B cell (primary cell): Measurements from ENCODE around the gene MRPL36. TPM values are rescaled to one million over a fixed set of nuclear protein-coding genes. Genes with fewer than 3 reads are reported as not detected.

Experiments
- ATAC-seq: fragments of 200-7000 bp; cut with Tn5 transposase; one replicate; pipeline ENCODE4 v1.10.0; 2021; ENCODE audit warnings: low read depth, mild to moderate bottlenecking, moderate number of reproducible peaks, moderate library complexity
- CTCF ChIA-PET: fragments of 350-600 bp; sonication (Branson Sonifier 250); formaldehyde crosslinking; loops from one replicate; lab custom pipeline; 2021; ENCODE audit warnings: antibody characterized with exemption, inconsistent platforms; lab: Charles Lee
- POLR2A ChIA-PET: fragments of 350-600 bp; sonication (Branson Sonifier 250); formaldehyde crosslinking; loops from one replicate; lab custom pipeline; 2021; ENCODE audit warnings: antibody characterized with exemption; lab: Charles Lee
- DNase-seq: peaks from one replicate; pipeline ENCODE4 v3.0.0; 2013
- H2AFZ ChIP-seq: 2 replicates; pipeline ENCODE4 v1.6.1; 2012; ENCODE audit warnings: mild to moderate bottlenecking, low read depth, low read length; ENCODE audit not compliant: insufficient read depth, poor library complexity, severe bottlenecking
- H3K27ac ChIP-seq, 2 donors: 1 replicate in 1 of 2; 2 replicates in 1 of 2; pipeline ENCODE4 v1.5.1; 2012 to 2013; ENCODE audit warnings: low read length in 2 of 2, mild to moderate bottlenecking in 2 of 2, moderate library complexity in 1 of 2
- H3K27me3 ChIP-seq, 4 experiments: fragments of 200-600 bp in 1 of 4; sonication (generic) in 1 of 4; replicated peaks in 1 of 4; 1 replicate in 2 of 4; 2 replicates in 2 of 4; pipeline versions ENCODE4 v1.6.1 to v1.7.0; 2013 to 2016; ENCODE audit warnings: low read length in 3 of 4, mild to moderate bottlenecking in 2 of 4, mixed read lengths in 1 of 4, moderate library complexity in 1 of 4; ENCODE audit not compliant: insufficient read depth in 4 of 4, control insufficient read depth in 3 of 4; ENCODE audit errors: control extremely low read depth in 1 of 4
- H3K36me3 ChIP-seq, 2 experiments: replicated peaks in 1 of 2; 1 replicate in 1 of 2; 2 replicates in 1 of 2; pipeline versions ENCODE4 v1.6.1 to v1.7.1; 2013; ENCODE audit warnings: low read length in 1 of 2; ENCODE audit not compliant: insufficient read depth in 2 of 2, control insufficient read depth in 1 of 2; ENCODE audit errors: control extremely low read depth in 1 of 2, extremely low read depth in 1 of 2
- H3K4me1 ChIP-seq, 2 donors: fragments of 200-600 bp in 1 of 2; sonication (generic) in 1 of 2; 1 replicate in 1 of 2; 2 replicates in 1 of 2; pipeline versions ENCODE4 v1.5.1 to v1.6.1; 2013 to 2017; ENCODE audit warnings: low read length in 2 of 2; ENCODE audit not compliant: control insufficient read depth in 2 of 2, insufficient read depth in 2 of 2
- H3K4me2 ChIP-seq: replicated peaks from 2 replicates; pipeline ENCODE3; 2012; ENCODE audit warnings: mild to moderate bottlenecking, low read depth, low read length; ENCODE audit not compliant: poor library complexity, severe bottlenecking
- H3K4me3 ChIP-seq, 5 experiments: fragments of 200-600 bp in 1 of 5; sonication (generic) in 1 of 5; 1 replicate in 3 of 5; 2 replicates in 2 of 5; pipeline versions ENCODE4 v1.5.1 to v1.7.0; 2011 to 2016; ENCODE audit warnings: low read length in 4 of 5, mild to moderate bottlenecking in 4 of 5, low read depth in 2 of 5, control low read depth in 1 of 5, moderate library complexity in 1 of 5; ENCODE audit not compliant: insufficient read depth in 1 of 5; ENCODE audit errors: control extremely low read depth in 1 of 5, extremely low read depth in 1 of 5
- H3K79me2 ChIP-seq: fragments of 200-600 bp; sonication (generic); one replicate; pipeline ENCODE4 v1.6.0; 2016; ENCODE audit warnings: low read length; ENCODE audit not compliant: control insufficient read depth, insufficient read depth
- H3K9ac ChIP-seq: fragments of 200-600 bp; sonication (generic); 2 replicates; pipeline ENCODE4 v1.6.1; 2017; ENCODE audit warnings: mild to moderate bottlenecking, low read length, moderate library complexity
- H3K9me3 ChIP-seq, 3 donors: one replicate each; pipeline versions ENCODE4 v1.6.1 to v1.7.1; 2013; ENCODE audit warnings: low read length in 2 of 3; ENCODE audit not compliant: control insufficient read depth in 2 of 3, insufficient read depth in 1 of 3; ENCODE audit errors: control extremely low read depth in 1 of 3
- H4K20me1 ChIP-seq: 2 replicates; pipeline ENCODE4 v1.6.0; 2012; ENCODE audit warnings: mild to moderate bottlenecking, low read length; ENCODE audit not compliant: insufficient read depth, control insufficient read depth, poor library complexity, severe bottlenecking
- H3K27ac Mint-ChIP-seq: one replicate; pipeline ENCODE4 v1.8.0; 2021; ENCODE audit warnings: mixed read lengths
- H3K27me3 Mint-ChIP-seq: one replicate; pipeline ENCODE4 v1.8.0; 2021; ENCODE audit warnings: mixed read lengths
- H3K4me1 Mint-ChIP-seq: one replicate; pipeline ENCODE4 v1.8.0; 2021; ENCODE audit warnings: mixed read lengths
- H3K4me3 Mint-ChIP-seq: one replicate; pipeline ENCODE4 v1.8.0; 2021; ENCODE audit warnings: mixed read lengths
- H3K9me3 Mint-ChIP-seq: one replicate; pipeline ENCODE4 v1.8.0; 2022; ENCODE audit warnings: mixed read lengths; ENCODE audit not compliant: insufficient read depth
- CTCF ChIP-seq: fragments of 200-600 bp; IDR thresholded peaks from one replicate; pipeline ENCODE4 v1.8.0; 2022; ENCODE audit warnings: antibody characterized with exemption, mild to moderate bottlenecking
- EZH2 ChIP-seq: IDR thresholded peaks from 2 replicates; pipeline ENCODE4 v1.6.1; 2012; ENCODE audit warnings: borderline replicate concordance, low read depth, mild to moderate bottlenecking, moderate library complexity, low read length; ENCODE audit not compliant: insufficient read depth, poor library complexity, severe bottlenecking
- WGBS: methylation state at CpG from one replicate; pipeline ENCODE4 v1.1.5; 2013; ENCODE audit warnings: missing lambda C conversion rate; ENCODE audit not compliant: insufficient coverage; 5-methylcytosine and 5-hydroxymethylcytosine counted together
- intact Hi-C: fragments of 100-400 bp; cut with micrococcal nuclease; formaldehyde crosslinking; loops from one replicate; pipeline ENCODE4 v1.10.0; 2022
- polyA plus RNA-seq: library from polyadenylated mRNA; depleted of rRNA; stranded (reverse); fragments of >200 nt; gene quantifications from 2 replicates; pipeline ENCODE4 v1.2.3, GENCODE V29; 2012
- total RNA-seq, 2 donors: library from RNA; stranded (reverse); fragments of 120-200 nt in 1 of 2; gene quantifications; 1 replicate in 1 of 2; 2 replicates in 1 of 2; pipeline versions ENCODE4 v1.2.3 to v1.2.4, GENCODE V29; 2013 to 2022

Gene MRPL36
- total and polyA plus RNA-seq, 2 donors (not counting 1 experiment from before 2014, with no cell fraction given), result 12.5 to 25.0 TPM

- POLR2A ChIA-PET, result no interaction called here
- no peak overlapping the region for H3K4me3 Mint-ChIP-seq
- Histone ChIP-seq H3K4me2 (no peak overlapping the region), H3K4me3 (no peak overlapping the region), H3K9ac (no peak overlapping the region), H3K9me3 (no peaks in the 10 kb centered on the region), H3K79me2 (peaks cover 26% of the 10 kb centered on the region), H3K27ac (no peak overlapping the region), H3K27me3 (no peaks in the 10 kb centered on the region), H3K4me1 (peaks cover 6 to 23% of the 10 kb centered on the region in 2 donors), H2AFZ (no peak overlapping the region), H4K20me1 (no peaks in the 10 kb centered on the region), H3K36me3 (peaks cover 0 to 19% of the 10 kb centered on the region in 2 experiments)
- ATAC-seq, result no peak
- TF ChIP-seq EZH2, result no peak
- no peak for TF ChIP-seq CTCF
- intact Hi-C loops, result no loop called here
- CTCF ChIA-PET, result interaction anchor here (1.0 kb wide), 1 partner anchor 9 kb away, joined by 3 read pairs; no protein-coding TSS in a partner anchor
- H3K27me3 Mint-ChIP-seq, result no peaks in the 10 kb centered on the region
- H3K4me1 Mint-ChIP-seq, result peaks cover 38% of the 10 kb centered on the region
- WGBS, result 89% methylated on average over 26 of the region's 33 CpGs
- H3K9me3 Mint-ChIP-seq, result no peaks in the 10 kb centered on the region
- H3K27ac Mint-ChIP-seq, result no peak overlapping the region
- no peak for DNase-seq
Measured at GRCh38 chr5:1793966-1794900, 5.4 kb downstream of the MRPL36 start.

- intact Hi-C loops, result no loop called here
- peak overlapping the region in 1 of 2 donors; percentile 23 for H3K27ac ChIP-seq
- peak overlapping the region; percentile 41 for H2AFZ ChIP-seq
- H3K4me1 ChIP-seq, result peaks cover 0 to 16% of the 10 kb centered on the region in 2 donors
- peaks cover 19% of the 10 kb centered on the region for H3K79me2 ChIP-seq
- Mint-ChIP-seq H3K27ac (peak overlapping the region; percentile 81), H3K9me3 (no peaks in the 10 kb centered on the region), H3K4me1 (peaks cover 31% of the 10 kb centered on the region), H3K27me3 (no peaks in the 10 kb centered on the region), H3K4me3 (peak overlapping the region; percentile 42)
- ATAC-seq (no peak), DNase-seq (no peak)
- H3K27me3 ChIP-seq, result no peaks in the 10 kb centered on the region
- H3K4me2 ChIP-seq, result peak overlapping the region; percentile 43
- ChIA-PET POLR2A (no interaction called here), CTCF (interaction anchor here (1.0 kb wide), 1 partner anchor 10 kb away, joined by 3 read pairs; no protein-coding TSS in a partner anchor)
- no peak for TF ChIP-seq CTCF
- TF ChIP-seq EZH2, result no peak
- no peaks in the 10 kb centered on the region for H4K20me1 ChIP-seq
- H3K9ac ChIP-seq, result peak overlapping the region; percentile 28
- peak overlapping the region in 1 of 5 experiments; percentile 7 for H3K4me3 ChIP-seq
- peaks cover 0 to 3% (median 0%) of the 10 kb centered on the region in 3 donors for H3K9me3 ChIP-seq
- 72% methylated on average over 8 of the region's 10 CpGs for WGBS
- H3K36me3 ChIP-seq, result peaks cover 0 to 19% of the 10 kb centered on the region in 2 experiments
Measured at GRCh38 chr5:1793301-1793740, 6.3 kb downstream of the MRPL36 start.
